Spleen (tissue), 7 donors: ENCODE results near the gene EFCAB8.

Source experiments
- POLR2A ChIP-seq, 3 donors: fragments of 450-650 bp; IDR thresholded peaks; one replicate each; pipeline ENCODE4 v1.5.1; 2017; ENCODE audit warnings: antibody characterized with exemption in 3 of 3, mild to moderate bottlenecking in 1 of 3
- POLR2AphosphoS5 ChIP-seq, 3 donors: sonication (generic); formaldehyde crosslinking; IDR thresholded peaks; one replicate each; pipeline ENCODE4 v1.5.1; 2017; ENCODE audit warnings: antibody characterized with exemption in 3 of 3
- TF ChIP-seq, protein P1 (sequence below), 11 experiments: fragments of 200-600 bp in 7 of 11; fragments of 450-650 bp in 4 of 11; sonication (generic) in 4 of 11; IDR thresholded peaks in 8 of 11; conservative IDR thresholded peaks in 3 of 11; 1 replicate in 7 of 11; 2 replicates in 4 of 11; pipeline versions ENCODE4 v1.4.0 to v1.8.0; 2016 to 2021; ENCODE audit warnings: antibody characterized with exemption in 11 of 11, inconsistent platforms in 4 of 11, mild to moderate bottlenecking in 1 of 11
- donor health status: DM: no; HTN: no; CAD: no; lungs with moderate emphysema.
- donor health status: DM: no; HTN: no; CAD: no.
- donor health status: DM: no; HTN: no; CAD: no.

DNA sequence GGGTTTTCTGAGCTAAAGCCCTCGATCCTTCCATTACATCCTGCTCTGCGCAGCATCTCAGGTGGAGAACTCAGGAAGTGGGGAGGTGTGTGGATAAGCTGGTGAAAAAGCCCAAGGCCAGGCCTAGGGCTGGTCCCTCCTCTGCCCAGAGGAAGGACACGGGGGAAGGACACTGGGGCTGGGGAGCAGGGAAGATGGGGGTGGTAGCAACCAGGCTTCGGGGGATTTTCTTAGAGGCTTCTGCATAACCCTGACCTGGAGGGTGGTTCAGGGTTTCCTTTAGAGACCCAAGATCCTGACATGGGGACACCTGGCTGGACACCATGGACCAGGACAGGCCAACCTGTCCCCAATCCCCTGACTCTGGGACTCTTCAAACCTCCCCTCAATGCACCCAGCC lies 107.7 kb downstream of the EFCAB8 start:
- TF ChIP-seq POLR2A (IDR thresholded peaks at IDR 0.05) (no peak), POLR2AphosphoS5 (IDR thresholded peaks at IDR 0.05) (no peak)
- TF ChIP-seq, protein P1, sequence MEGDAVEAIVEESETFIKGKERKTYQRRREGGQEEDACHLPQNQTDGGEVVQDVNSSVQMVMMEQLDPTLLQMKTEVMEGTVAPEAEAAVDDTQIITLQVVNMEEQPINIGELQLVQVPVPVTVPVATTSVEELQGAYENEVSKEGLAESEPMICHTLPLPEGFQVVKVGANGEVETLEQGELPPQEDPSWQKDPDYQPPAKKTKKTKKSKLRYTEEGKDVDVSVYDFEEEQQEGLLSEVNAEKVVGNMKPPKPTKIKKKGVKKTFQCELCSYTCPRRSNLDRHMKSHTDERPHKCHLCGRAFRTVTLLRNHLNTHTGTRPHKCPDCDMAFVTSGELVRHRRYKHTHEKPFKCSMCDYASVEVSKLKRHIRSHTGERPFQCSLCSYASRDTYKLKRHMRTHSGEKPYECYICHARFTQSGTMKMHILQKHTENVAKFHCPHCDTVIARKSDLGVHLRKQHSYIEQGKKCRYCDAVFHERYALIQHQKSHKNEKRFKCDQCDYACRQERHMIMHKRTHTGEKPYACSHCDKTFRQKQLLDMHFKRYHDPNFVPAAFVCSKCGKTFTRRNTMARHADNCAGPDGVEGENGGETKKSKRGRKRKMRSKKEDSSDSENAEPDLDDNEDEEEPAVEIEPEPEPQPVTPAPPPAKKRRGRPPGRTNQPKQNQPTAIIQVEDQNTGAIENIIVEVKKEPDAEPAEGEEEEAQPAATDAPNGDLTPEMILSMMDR (IDR thresholded peaks at IDR 0.05 in 8 of 11, conservative IDR thresholded peaks at IDR 0.05 in 3 of 11): no peak
